Stimulated activated CD8-positive, alpha-beta memory T cell treated with anti-CD3 and anti-CD28 coated beads, Interleukin-7, amount 100 ng/mL, for 48 hours (primary cell): ENCODE results near the gene FAM107B.

Experiments used
- DNase-seq, 2 donors: peaks; one replicate each; pipeline ENCODE4 v3.0.0-alpha.2; 2020; ENCODE audit warnings: low read depth in 1 of 2; ENCODE audit errors: extremely low read depth in 1 of 2

FAM107B gene

GRCh38 chr10:14543046-14543903 is 231.4 kb downstream of the FAM107B start:
- no peak for DNase-seq

DNA sequence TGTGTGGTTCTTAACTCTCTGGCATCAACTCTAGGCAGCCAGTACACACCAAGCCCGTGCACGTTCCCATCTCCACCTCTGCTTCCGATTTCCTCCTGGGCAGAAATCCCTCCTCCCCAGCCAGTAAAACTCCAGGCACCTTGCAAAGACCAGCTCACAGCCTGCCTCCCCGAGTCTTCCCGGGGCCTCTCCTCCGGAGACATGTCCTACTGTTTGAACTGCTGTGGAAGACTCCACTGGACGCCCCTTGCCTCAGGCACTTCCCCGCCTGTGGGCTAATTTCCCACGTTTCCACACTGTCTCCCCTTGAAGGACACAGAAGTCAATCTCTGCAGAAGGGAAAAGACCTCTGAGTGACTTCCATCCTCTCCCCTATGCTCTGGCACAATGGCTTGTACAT is 233.3 kb downstream of the FAM107B start:
- DNase-seq, result no peak

GRCh38 chr10:14540611-14541010 is 234.1 kb downstream of the FAM107B start:
- DNase-seq, result no peak

- DNase-seq, result no peak
Observed at GRCh38 chr10:14540062-14540461, 234.6 kb downstream of the FAM107B start.

DNA sequence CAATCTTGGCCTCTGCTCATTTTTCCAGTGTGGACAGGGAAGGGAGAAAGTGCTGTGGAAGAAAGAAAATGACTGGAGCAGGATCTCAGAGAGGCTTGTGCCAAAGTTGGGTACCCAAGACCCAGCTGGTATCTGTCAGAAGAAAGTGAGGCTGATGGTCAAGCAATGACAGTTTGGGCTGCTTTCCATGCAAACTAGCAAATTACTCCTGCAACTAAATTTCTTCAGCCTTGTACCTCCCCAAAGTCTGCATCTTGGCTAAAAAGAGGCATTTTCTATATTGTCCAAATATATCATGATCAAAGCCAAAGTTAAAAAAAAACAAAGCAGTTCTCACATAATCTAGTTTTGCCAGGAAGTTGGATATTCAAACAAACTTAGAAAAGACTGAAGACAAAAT is 235.5 kb downstream of the FAM107B start:
- no peak for DNase-seq

DNA sequence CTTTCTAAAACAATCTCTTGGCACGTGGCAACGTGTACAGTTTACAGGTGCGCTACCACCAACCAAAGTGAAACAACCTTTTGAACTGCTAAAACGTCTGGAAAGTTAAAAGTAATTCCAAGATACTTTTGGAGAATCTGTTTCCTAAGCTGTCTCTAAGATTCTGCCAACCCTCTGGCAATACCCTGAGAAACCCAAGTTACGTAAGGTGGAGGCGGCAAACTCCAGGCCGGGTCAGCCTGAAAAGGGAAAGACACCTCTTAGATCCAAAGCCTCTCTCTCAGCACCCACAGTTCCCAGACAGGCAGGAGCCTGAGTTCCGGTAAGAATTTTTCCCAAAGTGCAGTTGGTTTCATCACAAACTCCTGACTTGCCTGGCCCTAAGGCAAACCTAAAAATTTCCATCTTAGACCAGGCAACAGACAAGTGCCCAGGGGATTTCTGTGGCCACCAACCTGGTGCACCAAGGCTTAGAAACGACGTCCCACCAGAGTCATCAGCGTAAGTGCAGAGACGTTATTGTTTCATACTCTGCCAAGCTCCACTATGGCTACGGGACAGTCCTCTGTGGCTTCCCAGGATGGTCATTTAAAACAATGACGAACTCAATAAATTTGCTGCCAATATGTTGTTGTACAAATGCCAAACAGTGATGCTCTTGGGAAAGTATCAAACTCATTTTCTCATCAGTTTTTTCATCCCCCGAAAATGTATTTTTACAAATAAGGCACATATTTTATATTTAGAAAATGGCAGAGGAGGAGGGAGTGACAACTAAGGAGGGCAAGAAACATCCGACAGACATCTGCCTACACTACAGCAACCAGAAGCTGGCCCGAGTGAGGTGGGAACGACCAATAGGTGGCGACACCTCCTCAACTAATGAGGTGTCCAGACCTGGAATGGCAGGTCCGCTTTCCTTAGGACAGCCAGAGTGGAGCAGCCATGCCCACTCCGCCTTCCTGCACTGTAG is 238.2 kb downstream of the FAM107B start:
- no peak for DNase-seq

GRCh38 chr10:14535457-14536130 is 239.1 kb downstream of the FAM107B start:
- no peak for DNase-seq

- no peak for DNase-seq
Observed at GRCh38 chr10:14534152-14534551, 240.5 kb downstream of the FAM107B start.

DNA sequence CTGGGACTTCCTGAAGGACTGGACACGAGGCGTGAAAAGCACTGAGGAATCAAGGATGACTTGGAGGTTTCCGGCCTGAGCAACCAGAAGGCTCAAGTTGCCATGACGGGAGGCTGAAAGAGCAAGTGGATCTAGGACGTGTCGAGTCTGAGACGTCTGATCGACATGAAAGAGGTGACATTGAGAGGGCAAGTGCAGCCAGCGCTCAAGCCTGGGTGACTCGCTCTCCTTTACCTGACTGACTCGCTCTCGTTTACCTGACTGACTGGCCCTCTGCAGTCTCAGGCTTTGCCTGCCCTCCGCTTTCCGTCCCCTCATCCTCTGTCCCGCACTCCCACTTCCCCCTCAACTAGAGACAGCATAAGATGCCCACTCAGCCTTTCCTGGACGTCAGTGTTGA is 241.4 kb downstream of the FAM107B start:
- DNase-seq, result no peak

- no peak for DNase-seq
Observed at GRCh38 chr10:14532473-14533251, 242.0 kb downstream of the FAM107B start.

DNA sequence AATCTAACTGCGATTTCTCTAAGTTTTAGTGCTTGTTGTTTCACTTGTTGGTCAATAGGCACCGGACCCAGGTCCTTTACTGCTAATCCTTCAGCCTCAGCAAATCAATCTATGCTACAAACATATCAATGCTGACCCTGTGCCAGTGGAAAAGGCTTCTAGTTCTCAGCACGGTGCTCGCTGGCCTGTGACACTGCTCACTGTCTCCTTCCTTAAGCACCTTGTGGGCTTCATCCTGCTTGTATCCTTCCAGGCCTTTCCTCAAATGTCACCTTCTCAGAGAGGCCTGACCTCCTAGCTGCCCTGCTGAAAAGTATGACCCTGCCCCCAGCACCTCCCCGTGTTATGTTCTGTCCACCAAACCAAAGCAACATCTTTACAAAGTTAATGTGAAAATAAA is 242.7 kb downstream of the FAM107B start:
- DNase-seq, result no peak

- no peak for DNase-seq
Observed at GRCh38 chr10:14530465-14530864, 244.2 kb downstream of the FAM107B start.

- DNase-seq, result no peak
Observed at GRCh38 chr10:14529351-14529750, 245.3 kb downstream of the FAM107B start.

DNA sequence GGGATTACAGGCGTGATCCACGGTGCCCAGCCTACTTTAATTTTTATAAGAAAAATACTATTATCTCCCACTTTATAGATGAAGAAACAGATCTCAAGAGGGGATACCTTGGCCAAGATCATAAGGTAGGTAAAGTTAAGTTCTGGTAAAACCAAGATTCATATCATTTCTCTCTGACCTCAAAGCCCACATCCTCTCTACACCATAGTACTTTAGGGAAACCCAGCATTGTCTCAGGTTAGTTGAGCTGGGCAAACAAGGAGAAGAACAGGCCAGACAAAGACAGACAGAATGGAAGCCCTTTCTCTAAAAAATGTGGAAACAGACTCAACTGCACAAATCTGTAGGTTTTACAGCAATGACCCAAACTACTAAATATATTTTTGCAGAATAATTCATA is 246.2 kb downstream of the FAM107B start:
- no peak for DNase-seq

- no peak for DNase-seq
Observed at GRCh38 chr10:14527915-14528314, 246.8 kb downstream of the FAM107B start.

GRCh38 chr10:14527134-14527844 is 247.4 kb downstream of the FAM107B start:
- DNase-seq, result no peak

DNA sequence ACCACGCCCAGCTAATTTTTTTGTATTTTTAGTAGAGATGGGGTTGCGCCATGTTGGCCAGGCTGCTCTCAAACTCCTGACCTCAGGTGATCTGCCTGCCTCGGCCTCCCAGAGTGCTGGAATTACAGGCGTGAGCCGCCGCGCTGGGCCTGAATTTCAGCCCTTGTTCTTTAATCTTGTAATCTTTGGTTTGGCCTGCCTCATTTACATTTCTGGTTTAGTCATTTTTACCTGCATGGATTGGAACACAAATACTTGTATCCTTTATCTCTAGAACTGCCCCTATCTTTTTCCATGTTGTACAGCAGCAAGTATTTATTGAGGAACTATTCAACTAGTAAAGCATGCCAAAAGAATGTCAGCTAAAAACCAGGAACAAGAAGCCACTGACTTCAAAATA is 248.4 kb downstream of the FAM107B start:
- no peak for DNase-seq

DNA sequence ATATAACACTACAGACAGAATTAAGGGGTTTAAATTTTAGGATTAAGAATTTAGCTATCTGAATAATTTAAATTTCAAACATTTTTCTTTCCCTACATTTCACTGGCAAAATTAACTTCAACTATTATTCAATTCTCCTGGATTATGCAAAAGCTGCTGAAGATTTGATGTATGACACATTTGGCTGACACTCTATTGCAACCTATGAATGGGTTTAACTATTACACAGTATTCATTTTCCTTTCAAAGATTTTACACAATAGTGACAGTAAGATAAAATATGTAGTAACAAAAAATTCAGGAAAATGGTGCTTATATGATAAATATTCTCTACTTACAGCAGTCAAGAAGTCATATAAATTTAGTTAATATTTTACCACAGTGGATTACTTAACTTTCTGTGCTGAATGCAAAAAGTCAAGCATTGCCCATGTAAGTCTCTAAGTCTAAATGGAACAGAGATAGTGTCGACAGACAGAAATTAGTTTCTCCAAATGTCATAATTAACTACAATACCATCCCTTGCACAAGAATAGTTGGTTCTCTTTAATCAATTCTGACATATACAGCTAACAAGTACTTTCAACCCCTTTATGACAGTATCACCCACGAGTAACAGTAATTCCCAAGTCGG is 249.9 kb downstream of the FAM107B start:
- DNase-seq, result no peak

GRCh38 chr10:14523286-14523685 is 251.4 kb downstream of the FAM107B start:
- no peak for DNase-seq
